Effector CD4-positive, alpha-beta T cell (primary cell): ENCODE data around the gene PPP4R3A.
A peak's percentile ranks its signal among the peaks of the same experiment; 100 is the strongest.
"Not testable (repeated sequence)": the region's sequence is repeated elsewhere in the genome, so short reads cannot be mapped to it uniquely, and the experiment has no call there.

Experiments used
- DNase-seq: peaks from one replicate; pipeline ENCODE4 v3.0.0-alpha.2; 2020

PPP4R3A gene

DNA sequence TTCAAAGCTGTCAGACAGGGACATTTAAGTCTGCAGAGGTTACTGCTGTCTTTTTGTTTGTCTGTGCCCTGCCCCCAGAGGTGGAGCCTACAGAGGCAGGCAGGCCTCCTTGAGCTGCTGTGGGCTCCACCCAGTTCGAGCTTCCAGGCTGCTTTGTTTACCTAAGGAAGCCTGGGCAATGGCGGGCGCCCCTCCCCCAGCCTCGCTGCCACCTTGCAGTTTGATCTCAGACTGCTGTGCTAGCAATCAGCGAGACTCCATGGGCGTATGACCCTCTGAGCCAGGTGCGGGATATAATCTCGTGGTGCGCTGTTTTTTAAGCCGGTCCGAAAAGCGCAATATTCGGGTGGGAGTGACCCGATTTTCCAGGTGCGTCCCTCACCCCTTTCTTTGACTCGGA, 73.8 kb downstream of the PPP4R3A start:
- DNase-seq, result not testable (repeated sequence)

DNA sequence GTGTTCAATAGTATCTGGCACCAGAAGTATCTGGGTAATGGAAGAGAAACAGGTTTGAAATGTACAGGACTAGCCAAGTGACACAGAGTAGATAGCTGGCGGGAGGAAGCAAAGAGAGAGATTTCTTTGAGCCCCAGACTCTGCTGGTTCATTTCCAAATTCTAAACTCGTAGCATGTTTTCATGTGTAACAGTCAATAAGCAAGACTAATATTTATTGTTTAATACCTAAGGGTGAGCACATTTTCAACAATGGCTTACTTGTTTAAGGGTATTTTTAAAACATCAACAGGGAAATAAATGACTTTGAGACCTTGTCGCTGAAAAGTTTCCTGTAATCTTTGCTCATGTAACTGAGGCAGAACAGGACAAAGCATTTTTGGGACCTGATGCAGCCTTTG, 80.7 kb downstream of the PPP4R3A start:
- no peak for DNase-seq

DNA sequence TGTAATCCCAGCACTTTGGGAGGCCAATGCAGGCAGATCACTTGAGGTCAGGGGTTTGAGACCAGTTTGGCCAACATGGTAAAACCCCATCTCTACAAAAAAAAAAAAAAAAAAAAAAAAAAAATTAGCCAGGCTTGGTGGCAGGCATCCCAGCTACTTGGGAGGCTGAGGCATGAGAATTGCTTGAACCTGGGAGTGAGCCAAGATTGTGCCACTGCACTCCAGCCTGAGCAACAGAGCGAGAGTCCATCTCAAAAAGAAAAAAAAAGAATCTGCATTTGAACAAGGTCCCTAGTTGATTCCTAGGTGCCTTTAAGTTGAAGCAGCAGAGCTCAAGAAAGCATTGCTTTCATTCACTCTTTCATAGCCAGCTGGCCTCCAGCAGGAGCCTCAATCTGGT, 81.2 kb downstream of the PPP4R3A start:
- DNase-seq, result not testable (repeated sequence)

DNA sequence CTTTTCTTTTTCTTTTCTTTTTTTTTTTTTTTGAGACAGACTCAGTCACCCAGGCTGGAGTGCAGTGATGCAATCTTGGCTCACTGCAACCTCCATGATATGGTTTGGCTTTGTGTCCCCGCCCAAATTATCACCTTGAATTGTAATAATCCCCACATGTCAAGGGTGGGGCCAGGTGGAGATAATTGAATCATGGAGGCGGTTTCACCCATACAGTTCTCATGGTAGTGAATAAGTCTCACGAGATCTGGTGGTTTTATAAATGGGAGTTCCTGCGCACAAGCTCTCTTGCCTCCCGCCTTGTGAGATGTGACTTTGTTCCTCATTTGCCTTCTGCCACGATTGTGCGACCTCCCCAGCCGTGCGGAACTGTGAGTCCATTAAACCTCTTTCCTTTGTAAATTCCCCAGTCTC, 84.6 kb downstream of the PPP4R3A start:
- DNase-seq, result not testable (repeated sequence)

DNA sequence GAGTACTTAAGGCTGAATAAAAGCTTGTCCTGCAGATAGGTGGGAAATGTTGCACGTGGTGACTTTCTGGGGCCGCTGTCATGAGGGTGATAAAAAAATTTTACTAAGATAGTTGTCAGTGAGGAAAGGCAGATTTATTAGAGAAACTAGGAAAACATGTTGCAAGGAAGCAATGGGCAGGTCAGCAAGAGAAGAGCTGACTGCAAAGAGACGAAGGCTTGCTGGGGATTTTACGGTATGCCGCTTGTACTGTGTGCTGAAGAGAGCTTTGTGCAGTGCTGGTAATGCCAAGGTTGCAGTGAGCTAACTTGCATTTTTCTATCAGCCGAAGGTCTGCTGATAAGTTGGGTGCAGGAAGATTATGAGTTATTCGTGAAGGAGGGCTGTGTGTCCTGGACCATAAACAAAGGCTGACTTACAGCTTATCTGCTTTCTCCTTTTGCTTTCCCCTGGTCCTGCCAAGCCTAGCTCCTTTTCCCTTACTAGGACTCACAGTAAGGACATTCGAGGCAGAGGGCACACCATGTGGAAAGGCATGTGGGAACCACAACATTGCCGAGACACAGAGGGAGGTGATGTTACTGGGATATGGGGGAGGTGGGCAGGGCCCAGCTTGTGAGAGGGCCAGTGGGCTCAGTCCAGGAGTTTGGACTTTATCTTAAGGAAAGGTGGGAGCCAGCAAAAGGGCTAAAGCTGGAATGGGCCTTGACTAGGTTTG, 85.1 kb downstream of the PPP4R3A start:
- DNase-seq, result no peak

DNA sequence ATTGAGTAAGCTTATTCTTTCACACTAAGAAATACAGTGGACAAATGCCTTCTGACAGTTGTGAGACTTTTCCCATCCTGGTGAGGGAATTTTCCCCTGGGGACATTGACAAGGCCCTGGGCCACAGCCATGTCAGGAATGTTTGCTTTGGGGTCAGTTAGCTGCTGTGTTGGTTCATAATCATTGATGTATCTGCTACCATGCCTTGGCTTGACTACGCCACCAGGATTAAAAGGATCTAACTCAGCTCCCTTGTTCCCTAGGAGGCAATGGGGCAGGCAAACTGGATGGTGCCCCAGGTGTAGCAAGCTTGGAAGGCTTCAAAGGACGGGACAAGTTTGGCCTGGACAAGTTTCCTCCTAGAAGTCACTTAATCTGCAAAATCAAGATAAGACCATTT, 89.4 kb downstream of the PPP4R3A start:
- no peak for DNase-seq

DNA sequence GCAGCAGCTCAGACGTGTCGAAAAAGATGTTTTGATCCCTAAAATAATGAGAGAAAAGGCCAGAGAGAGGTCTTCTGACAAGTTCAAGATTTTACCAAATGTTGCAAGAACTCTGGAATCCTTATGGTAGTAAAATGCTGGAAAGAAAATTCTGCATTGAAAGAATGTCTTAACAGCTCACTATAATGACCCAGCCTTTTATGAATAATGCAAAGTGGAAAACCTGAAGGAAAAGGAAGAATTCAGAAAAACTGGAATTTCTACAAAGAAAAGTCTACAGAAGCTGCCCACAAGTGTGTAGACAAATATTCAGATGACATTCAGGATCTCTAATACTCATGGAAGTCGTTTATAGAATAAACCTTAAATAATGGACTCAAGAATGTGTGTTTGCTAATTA, 90.7 kb downstream of the PPP4R3A start:
- DNase-seq, result no peak

DNA sequence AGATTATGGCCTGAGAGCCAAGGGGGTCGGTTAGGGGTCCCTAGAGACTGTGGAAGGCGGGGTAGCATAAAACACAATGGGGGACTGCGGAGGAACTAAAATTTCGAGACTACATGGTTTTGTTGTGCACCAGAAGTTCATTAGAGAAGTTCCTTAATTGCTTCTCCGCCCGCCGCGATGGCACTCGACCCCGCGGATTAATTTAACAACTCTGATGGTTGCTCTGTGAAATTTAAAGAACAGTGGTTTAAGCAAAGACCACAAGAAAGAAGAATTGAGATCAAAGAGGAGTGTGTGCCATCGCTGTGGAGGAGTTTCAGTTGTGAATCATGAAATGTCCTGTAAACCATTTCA, 91.1 kb downstream of the PPP4R3A start:
- no peak for DNase-seq

DNA sequence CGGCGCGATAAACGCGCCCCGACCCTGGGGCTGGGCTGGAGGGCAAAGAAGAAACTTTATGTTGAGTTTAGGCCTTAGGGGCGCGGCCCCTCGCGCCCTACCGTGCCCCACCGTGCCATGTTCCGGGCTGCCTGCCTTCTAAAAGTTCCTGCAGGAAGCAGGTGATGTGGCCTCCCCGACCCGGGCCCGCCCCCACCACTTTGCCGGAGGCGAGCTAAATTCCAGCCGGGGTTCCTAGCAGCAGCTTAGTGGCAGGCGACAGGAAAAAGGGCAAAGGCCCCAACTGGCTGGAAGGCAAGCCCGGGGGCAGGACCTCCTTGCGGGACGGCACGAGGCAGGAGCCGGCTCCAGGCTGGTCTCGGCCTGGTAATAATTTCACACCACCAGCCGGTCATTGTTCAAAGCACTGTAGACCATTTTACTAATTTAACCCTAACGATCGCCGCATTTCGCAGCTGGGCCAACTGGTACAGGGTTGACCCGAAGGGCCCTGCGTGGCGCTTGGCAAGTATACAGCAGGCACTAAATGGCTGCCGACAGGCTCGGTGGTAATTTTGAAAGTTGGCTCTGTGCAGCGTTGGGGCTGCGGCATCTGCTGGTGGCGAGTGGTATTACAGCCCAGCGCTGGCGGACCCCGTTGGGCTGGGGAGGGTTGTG, 91.6 kb downstream of the PPP4R3A start:
- DNase-seq, result peak; percentile 75

DNA sequence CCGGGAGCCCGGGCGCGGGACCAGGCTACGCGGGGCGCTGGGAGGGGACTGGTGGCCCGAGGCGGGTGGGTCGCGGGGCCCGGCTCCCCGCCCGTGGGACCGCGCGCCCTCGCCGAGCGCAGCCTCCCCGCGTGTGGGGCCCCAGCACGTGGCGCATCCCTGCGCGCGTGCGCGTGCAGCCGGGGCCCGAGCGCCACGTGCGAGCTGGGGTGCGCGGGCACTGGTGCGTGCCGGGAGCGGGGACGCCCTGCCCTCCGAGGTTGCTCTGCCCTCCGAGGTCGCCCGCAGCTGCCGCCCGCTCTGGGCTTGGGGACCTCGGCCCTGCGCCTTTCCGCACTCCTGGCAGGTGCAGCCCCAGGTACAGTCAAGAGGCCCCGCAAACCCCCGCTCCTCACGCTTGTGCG, 92.1 kb downstream of the PPP4R3A start:
- peak; percentile 51 for DNase-seq

DNA sequence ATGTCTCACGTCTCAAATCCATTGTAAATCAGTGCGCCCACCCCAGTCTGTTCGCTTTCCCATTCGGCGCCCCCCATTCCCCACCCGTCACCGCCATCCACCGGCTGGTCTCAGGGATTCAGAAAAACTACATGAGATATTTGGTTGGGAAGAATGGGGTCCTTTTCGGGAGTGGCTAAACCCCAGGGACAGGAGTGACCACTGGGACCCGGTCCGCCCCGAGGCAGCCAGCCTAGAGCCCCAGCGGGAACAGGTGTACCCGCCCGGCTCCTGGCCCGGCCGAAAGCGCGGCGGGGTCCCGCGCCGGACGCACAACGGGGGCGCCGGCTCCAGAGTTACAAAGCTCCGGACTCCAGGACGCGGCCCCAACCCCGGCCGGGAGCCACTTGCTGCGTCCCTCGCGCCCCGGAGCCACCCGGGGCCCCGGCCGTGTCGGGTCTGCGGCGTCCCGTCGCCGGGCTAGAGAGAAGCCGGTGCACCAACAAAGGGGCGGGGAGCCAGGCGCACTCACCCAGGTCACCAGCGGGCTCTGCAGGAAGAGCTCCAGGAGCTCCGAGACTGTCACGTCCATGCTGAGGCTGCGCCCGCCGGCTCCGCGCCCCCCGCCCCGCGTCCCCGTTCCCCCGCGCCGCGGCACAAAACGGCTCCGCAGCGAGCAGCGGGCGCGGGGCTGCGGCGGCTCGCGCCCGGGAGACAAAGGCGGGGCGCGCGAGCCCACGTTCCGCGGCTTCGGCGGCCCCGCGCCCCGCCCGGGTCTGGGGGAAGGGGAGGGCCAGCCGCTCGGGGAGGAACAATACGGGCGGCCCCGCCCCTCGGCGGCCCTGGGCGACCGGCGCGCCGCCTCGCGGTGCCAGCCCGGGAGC, 92.8 kb downstream of the PPP4R3A start, which contains the start of gene CCDC88C:
CCDC88C (minus strand) TSS at position 701 of the 863 bp plus-strand sequence; CDS start at position 571, 130 bp downstream.
- DNase-seq, result peak; percentile 66

DNA sequence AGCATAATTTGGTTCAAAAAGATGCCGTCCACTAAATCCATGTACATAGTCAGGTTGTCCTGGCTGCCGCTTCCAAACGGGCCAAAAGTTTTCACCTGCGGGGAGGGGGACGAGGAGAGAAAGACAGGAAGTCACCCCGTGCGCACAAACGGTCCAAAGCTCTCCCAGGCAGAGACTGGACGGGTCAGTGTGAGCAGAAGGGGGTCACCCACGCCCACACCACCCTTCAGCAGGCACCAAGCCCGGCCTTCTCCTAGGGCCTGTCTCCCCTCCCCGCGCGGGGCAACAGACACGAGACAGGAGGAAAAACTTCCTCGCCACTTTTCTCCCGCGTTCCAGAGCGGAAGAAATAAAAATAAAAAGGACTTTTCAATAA, 93.4 kb downstream of the PPP4R3A start:
- DNase-seq, result no peak

DNA sequence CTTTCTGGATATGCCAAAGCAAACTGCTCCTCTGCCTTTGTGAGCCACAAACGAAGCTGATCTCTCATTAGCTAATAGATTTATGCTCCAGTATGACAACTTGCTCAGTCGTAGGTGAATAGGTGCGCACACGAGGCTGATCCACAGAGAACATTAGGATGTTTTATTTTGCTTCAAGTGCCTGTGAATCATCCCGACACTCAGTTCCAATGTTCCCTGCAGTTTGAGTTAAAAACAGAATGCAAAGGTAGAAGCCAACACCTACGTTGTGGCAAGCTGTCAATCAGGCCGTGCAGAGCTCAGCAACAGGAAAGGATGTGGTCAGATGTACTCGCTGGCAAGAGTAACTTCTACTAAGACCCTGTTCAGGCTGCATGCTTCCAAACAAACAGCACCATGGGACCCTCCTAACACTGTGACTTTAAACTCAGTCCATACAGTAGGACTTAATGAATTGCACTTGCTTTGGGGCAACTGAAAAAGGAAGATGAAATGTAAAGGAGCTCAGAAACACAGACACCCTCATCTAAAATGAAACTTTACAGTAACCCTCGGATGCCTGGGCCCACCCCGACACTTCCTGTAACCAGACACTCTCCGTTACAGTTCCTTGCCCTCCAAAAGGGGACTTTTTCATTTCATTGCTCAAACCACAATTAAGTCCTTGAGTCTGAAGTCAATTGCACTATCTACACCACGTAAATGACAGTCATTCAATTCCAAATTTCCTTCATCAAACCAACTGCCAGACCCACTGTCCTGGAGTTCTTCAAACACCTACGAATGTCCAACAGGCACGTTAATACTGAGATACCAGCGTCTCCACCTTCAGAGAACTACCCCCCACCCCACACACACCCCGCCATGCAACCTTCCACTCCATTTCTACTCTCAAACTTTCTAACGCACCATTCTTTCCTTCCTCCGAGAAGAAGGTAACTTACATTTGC, 94.0 kb downstream of the PPP4R3A start:
- DNase-seq, result peak; percentile 63

DNA sequence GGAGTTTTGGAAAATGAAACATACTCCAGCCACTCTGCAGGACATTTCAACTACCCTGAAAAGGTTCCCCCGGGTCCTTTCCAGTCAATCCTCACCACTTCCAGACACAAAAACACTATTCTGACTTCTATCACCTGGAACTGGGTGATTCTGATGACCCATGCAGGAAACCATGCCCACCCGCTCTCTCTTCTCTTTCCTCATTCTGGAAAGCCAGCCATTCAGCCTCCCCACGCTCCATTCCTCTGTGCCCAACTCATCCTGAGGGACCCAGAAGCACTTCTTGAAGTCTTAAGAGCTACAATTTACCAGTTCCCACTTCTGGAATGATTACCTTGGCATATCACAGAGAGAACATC, 95.7 kb downstream of the PPP4R3A start:
- DNase-seq, result no peak

DNA sequence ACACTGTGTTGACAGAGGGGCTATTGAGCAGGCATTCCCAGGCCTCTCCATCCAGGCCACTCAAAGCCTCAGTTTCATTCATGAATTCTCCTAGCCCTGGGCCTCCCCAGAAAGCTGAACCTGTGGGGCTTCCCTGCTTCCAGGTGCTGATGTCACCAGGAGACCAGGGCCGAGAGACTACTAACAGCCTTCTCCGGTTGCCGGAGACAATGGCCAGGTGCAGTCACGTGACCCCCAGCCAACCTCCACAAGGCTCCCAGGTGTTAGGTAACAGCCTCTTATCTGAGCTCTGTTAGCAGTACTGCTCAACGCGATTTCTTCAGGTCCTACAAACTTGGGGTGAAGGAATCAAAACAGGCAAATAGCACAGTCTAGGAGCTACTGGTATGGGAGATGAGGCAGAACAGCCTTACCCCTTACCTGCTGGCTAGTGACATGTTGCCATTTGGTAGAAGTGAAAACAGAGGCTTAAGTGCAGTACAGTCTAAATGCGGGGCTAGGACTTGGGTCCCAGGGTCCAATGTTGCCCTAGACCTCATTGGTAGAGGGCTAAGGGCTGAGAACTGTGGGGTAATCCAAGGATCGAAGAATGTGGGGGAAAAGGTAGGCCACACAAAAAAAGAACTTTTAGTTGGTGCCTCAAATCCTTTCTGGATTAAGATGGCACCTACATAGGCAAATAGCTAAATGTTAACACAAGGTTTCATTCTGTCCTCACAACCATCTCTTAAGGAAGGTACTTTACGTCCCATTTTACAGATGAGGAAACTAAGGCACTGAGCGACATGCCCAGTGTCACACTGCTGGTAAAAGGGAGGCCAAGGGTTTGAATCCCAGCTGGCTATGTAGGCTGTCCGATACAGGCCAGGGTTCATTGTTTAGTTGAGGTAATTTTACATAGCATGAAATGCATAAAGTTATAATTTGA, 96.3 kb downstream of the PPP4R3A start:
- peak; percentile 55 for DNase-seq

DNA sequence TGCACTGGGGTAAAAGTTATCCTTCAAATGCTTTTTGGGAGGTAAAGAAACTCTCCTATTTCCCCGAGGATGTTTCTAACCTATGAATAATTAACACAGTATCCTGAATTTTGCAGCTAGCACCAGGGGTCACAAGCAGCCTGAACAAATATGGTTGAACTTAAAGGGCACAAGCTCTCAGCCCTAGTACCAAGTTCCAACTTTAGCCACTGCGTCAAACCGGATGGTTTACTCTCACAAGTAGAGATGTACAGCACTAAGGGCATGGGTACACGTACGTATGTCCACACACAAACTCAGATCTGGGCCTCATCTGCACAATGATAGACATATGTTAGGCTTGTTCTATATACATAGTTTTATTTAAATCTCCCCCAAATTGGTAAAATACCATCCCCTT, 97.2 kb downstream of the PPP4R3A start:
- no peak for DNase-seq

DNA sequence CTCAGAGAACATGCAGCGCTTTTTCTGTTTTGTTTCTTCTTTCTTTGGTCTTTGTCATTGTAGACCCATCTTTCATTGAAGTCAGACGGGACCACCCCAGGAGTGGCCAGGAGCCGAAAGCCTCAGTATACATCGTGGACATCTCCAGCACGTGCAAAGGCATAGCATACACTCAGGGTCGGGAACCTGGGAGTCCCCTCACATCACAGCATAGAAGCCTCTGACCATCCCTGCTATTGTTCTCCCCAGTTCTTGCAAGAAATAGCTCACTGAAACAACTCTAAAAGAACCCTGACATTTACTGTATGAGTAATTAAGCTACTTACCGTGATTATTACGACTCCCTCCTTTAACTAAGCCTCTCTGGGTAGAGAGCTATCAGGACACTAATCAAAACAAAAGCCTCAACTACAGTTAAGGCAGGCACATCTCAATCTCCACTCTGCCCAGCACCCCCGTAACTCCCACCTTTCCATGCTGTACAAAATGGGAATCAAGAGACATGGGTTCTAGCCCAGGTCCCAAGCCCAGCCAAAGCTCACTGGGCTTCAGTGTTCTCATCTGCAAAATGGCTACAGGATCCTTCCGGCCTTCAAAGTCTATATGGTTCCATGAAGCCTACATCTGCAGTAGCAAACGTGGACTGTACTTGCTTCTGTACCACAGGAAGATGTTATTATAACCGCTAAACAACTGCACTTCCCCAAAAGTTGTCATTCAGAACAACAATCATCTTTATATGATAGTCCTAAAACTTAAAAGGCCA, 99.2 kb downstream of the PPP4R3A start:
- no peak for DNase-seq

DNA sequence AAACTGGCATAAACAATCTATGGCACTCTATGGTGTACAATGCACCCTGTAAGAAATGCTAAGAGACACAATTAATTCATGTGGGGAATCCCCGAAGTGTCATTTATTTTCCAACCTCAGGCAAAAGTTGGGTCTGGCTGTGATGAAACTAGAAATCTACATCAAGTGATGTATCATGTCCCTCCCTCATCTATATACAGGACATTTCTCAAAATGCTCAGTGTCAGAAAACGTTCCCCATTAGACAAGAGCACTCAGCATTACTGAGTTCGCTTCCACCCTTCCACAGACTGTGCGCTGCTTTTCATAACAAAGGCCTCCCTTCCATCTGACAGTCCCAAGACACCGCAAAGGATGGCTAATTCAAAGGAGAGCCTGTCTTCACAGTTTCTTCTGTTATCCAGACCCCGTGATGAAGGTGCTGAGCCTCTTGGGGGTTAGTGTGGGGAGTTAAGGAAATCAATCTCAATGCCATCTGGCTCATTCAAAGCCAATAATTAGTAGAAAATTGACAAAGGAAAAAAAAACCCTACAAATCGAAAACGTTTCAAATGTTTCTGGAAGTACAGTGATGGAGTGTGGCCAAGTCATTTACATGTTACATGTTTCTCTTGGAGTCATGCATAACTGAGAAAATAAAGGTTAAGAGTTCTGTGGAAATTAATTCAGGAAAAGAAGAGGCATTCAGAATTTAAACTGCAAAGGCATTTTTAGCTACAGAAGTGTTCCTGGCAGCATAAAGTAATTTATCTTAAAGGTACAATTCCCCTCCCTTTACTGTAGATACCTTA, 100.0 kb downstream of the PPP4R3A start:
- no peak for DNase-seq

DNA sequence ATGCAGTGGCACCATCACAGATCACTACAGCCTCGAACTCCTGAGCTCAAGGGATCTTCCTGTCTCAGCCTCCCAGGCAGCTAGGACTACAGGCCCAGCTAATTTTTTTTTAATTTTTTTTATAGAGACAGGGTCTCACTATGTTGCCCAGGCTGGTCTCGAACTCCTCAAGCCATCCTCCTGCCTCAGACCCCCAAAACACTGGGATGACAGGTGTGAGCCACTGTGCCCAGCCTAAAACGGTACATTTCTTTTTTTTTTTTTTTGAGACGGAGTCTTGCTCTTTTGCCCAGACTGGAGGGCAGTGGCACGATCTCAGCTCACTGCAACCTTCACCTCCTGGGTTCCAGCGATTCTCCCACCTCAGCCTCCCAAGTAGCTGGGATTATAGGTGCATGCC, 100.9 kb downstream of the PPP4R3A start:
- not testable (repeated sequence) for DNase-seq
